ENCODE data around the gene AHDC1. TPM values are rescaled to one million over a fixed set of nuclear protein-coding genes. Genes with fewer than 3 reads are reported as not detected.

Gene AHDC1
- total and polyA plus RNA-seq, 5 donors from 2014 or later = 0.07 to 26.2 (median 0.71) TPM

DNA sequence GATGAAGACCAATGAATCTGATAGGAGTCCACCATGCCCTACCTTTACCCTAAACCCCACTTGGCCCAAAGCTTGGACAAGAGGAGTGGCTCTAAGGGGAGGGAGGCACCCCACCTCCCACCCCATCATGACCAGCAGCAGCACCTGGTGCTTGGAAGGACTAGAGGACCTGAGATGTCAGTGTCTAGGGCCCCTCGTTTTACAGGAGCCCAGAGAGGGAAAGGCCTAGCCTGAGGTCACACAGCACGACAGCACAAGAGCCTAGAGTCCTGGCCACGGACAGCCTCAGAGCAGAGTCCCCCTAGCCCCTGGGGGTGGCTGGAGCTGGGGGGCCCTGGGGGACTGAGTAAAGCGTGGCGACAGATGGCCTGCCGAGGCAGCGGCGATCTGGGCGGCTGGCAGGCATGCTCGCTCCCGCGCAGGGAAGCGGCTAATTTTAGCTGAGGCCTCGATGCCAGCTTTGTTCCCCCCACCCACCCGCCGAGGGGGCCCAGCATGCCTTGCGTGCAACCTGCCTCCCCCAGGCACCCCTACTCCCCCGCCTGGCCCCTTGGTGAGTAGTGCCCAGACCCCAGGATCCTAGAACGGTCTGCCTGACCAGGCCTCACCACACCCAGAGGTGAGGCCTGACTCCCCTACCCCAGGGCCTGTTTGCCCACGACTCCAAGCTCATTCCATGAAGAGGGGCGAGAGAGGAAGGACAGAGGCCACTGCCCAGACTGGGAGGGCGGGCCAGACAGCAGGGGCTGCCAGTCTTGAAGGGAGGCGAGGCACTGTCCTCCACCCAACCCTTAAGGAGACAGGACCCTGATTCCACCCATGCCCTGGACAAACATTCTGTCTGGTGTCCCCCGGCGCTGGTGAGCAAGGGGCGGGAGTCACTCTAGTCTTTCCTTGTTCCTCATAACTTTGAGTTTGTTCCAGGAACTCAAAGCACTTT lies 39.0 kb downstream of the AHDC1 start:
- no peak overlapping the region for H3K27ac Mint-ChIP-seq
- H3K4me1 Mint-ChIP-seq = peaks cover under 1 to 55% (median 21%) of the 10 kb centered on the region in 4 donors
- peaks cover 20% of the 10 kb centered on the region for H3K4me1 ChIP-seq (ENCODE audit: control insufficient read depth, insufficient read depth, low read length, poor library complexity, severe bottlenecking)
- no peak overlapping the region for H3K4me3 Mint-ChIP-seq
- no peaks in the 10 kb centered on the region for H3K36me3 Mint-ChIP-seq
- H3K4me3 ChIP-seq (ENCODE audit: low read depth, low read length) = no peak overlapping the region
- no peak for DNase-seq
- H3K9me3 Mint-ChIP-seq = no peaks in the 10 kb centered on the region
- H3K27me3 Mint-ChIP-seq = no peaks in the 10 kb centered on the region
- no peaks in the 10 kb centered on the region for H3K9me3 ChIP-seq (ENCODE audit: control insufficient read depth in 2 of 2, low read length in 2 of 2)
- H3K27me3 ChIP-seq (ENCODE audit: control insufficient read depth, insufficient read depth, low read length) = no peaks in the 10 kb centered on the region
- H3K36me3 ChIP-seq (ENCODE audit: control insufficient read depth, insufficient read depth, low read length) = no peaks in the 10 kb centered on the region
- no peak for ATAC-seq (ENCODE audit: low read depth in 2 of 2)
- H3K27ac ChIP-seq (ENCODE audit: insufficient read depth, low read length, poor library complexity, severe bottlenecking) = no peak overlapping the region

DNA sequence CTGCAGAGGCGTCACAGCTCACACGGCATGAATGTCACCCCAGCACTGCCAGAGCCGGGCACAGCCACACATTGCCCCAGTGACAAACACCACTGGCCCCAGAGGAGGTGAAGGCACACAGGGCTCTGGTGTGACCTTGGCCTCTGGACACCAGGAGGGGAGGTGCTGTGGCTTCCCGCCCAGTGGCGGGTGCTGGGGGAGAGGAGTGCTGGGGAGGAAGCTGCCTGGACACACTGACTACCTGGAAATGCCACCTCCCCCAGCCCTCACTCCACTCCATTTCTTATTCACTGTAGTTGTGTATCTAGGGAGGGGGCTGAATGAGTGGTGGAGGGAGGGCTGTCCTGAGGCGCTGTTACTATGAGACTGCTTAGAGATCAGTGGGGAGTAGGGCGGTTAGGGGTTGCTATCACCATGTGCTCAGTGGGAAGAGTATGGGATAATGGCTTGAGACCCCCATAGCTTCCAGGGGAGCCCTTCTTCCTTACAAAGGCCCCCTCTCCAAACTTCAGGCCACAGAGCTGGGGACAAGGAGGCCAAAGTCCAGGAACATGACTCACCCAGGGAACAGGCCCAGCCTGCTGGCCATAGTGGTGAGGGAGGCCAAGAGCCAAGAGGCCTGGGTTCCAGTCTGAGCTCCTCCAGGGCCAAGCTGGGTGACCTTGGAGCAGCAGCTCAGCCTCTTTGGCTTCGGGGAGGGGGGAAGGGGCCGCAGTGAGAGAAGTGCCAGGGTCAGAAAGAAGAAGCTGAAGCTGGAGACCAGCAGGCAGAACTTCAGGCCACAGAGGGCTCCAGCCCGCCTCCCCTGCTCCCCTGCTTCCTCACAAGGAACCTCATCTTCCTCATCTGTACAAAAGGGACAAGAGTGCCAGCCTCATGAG lies 40.1 kb downstream of the AHDC1 start:
- peaks cover 13% of the 10 kb centered on the region for H3K4me1 ChIP-seq (ENCODE audit: control insufficient read depth, insufficient read depth, low read length, poor library complexity, severe bottlenecking)
- peak overlapping the region in 1 of 3 donors; percentile 67 for H3K27ac Mint-ChIP-seq
- no peak for ATAC-seq (ENCODE audit: low read depth in 2 of 2)
- no peaks in the 10 kb centered on the region for H3K27me3 ChIP-seq (ENCODE audit: control insufficient read depth, insufficient read depth, low read length)
- no peaks in the 10 kb centered on the region for H3K27me3 Mint-ChIP-seq
- no peaks in the 10 kb centered on the region for H3K9me3 Mint-ChIP-seq
- H3K36me3 ChIP-seq (ENCODE audit: control insufficient read depth, insufficient read depth, low read length) = no peaks in the 10 kb centered on the region
- DNase-seq = no peak
- H3K4me3 ChIP-seq (ENCODE audit: low read depth, low read length) = no peak overlapping the region
- no peak overlapping the region for H3K4me3 Mint-ChIP-seq
- H3K27ac ChIP-seq (ENCODE audit: insufficient read depth, low read length, poor library complexity, severe bottlenecking) = no peak overlapping the region
- no peaks in the 10 kb centered on the region for H3K36me3 Mint-ChIP-seq
- H3K4me1 Mint-ChIP-seq = peaks cover 6 to 54% (median 22%) of the 10 kb centered on the region in 4 donors
- no peaks in the 10 kb centered on the region for H3K9me3 ChIP-seq (ENCODE audit: control insufficient read depth in 2 of 2, low read length in 2 of 2)

DNA sequence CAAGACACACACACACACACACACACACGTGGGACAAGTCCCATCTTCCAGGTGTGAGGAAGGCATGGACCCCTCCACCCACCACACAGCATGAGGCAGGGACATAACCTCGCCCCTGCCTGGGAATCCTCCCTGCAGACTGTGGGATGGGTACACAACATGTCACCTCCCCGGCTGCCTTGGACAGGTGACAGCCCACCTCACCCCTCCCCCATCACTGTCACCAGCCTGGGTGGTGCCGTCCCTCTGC lies 40.7 kb downstream of the AHDC1 start:
- Histone ChIP-seq H3K36me3 (ENCODE audit: control insufficient read depth, insufficient read depth, low read length) (no peaks in the 10 kb centered on the region), H3K27ac (ENCODE audit: insufficient read depth, low read length, poor library complexity, severe bottlenecking) (no peak overlapping the region), H3K27me3 (ENCODE audit: control insufficient read depth, insufficient read depth, low read length) (no peaks in the 10 kb centered on the region), H3K4me1 (ENCODE audit: control insufficient read depth, insufficient read depth, low read length, poor library complexity, severe bottlenecking) (peaks cover 9% of the 10 kb centered on the region), H3K9me3 (ENCODE audit: control insufficient read depth in 2 of 2, low read length in 2 of 2) (no peaks in the 10 kb centered on the region), H3K4me3 (ENCODE audit: low read depth, low read length) (no peak overlapping the region)
- Mint-ChIP-seq H3K27ac (peak overlapping the region in 1 of 3 donors; percentile 71), H3K9me3 (no peaks in the 10 kb centered on the region), H3K36me3 (no peaks in the 10 kb centered on the region), H3K27me3 (no peaks in the 10 kb centered on the region), H3K4me1 (peaks cover 6 to 51% (median 21%) of the 10 kb centered on the region in 4 donors), H3K4me3 (no peak overlapping the region)
- ATAC-seq (ENCODE audit: low read depth in 2 of 2) (no peak), DNase-seq (no peak)

DNA sequence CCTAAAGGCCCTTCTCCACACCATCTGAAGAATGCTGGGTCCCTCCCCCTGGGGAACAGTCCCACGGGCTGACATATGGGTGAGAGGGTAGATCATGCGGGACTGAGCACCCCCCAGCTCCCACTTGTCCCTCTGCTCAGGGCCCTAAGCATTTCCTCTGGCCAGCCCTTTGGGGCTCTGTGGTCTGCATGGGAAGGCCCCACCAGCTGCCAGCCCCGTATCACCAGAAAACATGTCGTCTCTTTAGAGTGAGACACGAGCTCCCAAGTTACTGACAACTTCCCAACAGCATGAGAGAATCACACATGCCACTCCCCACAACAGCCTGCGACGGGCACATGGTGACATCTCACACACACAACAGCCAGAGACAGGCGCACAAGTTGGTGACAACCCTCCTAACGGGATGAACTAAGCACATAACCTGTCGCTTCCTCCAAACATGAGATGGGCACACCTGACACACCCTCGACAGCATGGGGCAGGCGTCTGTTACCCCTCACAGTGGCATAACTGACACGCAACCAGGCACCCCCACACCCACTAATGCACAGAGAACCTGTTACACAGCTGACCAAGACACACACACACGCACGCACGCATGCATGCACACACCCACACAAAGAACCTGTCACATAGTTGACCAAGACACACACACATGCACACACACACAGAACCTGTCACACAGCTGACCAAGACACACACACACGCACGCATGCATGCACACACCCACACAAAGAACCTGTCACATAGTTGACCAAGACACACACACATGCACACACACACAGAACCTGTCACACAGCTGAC lies 41.2 kb downstream of the AHDC1 start:
- Mint-ChIP-seq H3K4me1 (peaks cover 6 to 47% (median 17%) of the 10 kb centered on the region in 4 donors), H3K4me3 (no peak overlapping the region), H3K36me3 (no peaks in the 10 kb centered on the region), H3K27me3 (no peaks in the 10 kb centered on the region), H3K27ac (peak overlapping the region in 2 of 3 donors; percentile 69 to 71), H3K9me3 (no peaks in the 10 kb centered on the region)
- ATAC-seq (ENCODE audit: low read depth in 2 of 2) = no peak
- Histone ChIP-seq H3K4me3 (ENCODE audit: low read depth, low read length) (no peak overlapping the region), H3K27me3 (ENCODE audit: control insufficient read depth, insufficient read depth, low read length) (no peaks in the 10 kb centered on the region), H3K4me1 (ENCODE audit: control insufficient read depth, insufficient read depth, low read length, poor library complexity, severe bottlenecking) (peaks cover 4% of the 10 kb centered on the region), H3K9me3 (ENCODE audit: control insufficient read depth in 2 of 2, low read length in 2 of 2) (no peaks in the 10 kb centered on the region), H3K27ac (ENCODE audit: insufficient read depth, low read length, poor library complexity, severe bottlenecking) (no peak overlapping the region), H3K36me3 (ENCODE audit: control insufficient read depth, insufficient read depth, low read length) (no peaks in the 10 kb centered on the region)
- no peak for DNase-seq

DNA sequence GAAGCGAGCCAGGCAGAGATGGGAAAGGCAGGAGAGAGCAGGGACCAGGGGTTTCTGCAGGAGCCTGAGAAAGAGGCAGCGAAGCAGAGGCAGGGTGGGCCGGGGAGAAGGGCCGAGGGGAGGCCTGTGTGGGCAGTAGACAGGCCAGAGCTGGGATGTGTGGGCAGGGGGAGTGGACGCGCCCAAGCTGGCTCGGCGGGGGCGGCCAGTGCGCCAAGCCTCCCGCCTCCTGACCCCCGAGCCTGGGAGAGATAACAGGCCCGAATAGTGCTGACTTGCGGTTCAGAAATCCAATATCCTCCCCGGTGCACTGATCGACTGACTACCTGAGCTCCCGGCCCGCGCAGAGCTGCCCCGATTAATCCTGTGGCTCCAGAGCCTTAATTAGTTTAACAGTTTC lies 41.9 kb downstream of the AHDC1 start:
- DNase-seq (no peak), ATAC-seq (ENCODE audit: low read depth in 2 of 2) (no peak)
- no peaks in the 10 kb centered on the region for H3K9me3 ChIP-seq (ENCODE audit: control insufficient read depth in 2 of 2, low read length in 2 of 2)
- Mint-ChIP-seq H3K9me3 (no peaks in the 10 kb centered on the region), H3K4me3 (no peak overlapping the region), H3K36me3 (no peaks in the 10 kb centered on the region), H3K4me1 (peaks cover 6 to 48% (median 23%) of the 10 kb centered on the region in 4 donors), H3K27me3 (no peaks in the 10 kb centered on the region), H3K27ac (peak overlapping the region in 1 of 3 donors; percentile 85)
- H3K27me3 ChIP-seq (ENCODE audit: control insufficient read depth, insufficient read depth, low read length) = no peaks in the 10 kb centered on the region
- H3K27ac ChIP-seq (ENCODE audit: insufficient read depth, low read length, poor library complexity, severe bottlenecking) = no peak overlapping the region
- H3K4me3 ChIP-seq (ENCODE audit: low read depth, low read length) = no peak overlapping the region
- peaks cover 4% of the 10 kb centered on the region for H3K4me1 ChIP-seq (ENCODE audit: control insufficient read depth, insufficient read depth, low read length, poor library complexity, severe bottlenecking)
- no peaks in the 10 kb centered on the region for H3K36me3 ChIP-seq (ENCODE audit: control insufficient read depth, insufficient read depth, low read length)

DNA sequence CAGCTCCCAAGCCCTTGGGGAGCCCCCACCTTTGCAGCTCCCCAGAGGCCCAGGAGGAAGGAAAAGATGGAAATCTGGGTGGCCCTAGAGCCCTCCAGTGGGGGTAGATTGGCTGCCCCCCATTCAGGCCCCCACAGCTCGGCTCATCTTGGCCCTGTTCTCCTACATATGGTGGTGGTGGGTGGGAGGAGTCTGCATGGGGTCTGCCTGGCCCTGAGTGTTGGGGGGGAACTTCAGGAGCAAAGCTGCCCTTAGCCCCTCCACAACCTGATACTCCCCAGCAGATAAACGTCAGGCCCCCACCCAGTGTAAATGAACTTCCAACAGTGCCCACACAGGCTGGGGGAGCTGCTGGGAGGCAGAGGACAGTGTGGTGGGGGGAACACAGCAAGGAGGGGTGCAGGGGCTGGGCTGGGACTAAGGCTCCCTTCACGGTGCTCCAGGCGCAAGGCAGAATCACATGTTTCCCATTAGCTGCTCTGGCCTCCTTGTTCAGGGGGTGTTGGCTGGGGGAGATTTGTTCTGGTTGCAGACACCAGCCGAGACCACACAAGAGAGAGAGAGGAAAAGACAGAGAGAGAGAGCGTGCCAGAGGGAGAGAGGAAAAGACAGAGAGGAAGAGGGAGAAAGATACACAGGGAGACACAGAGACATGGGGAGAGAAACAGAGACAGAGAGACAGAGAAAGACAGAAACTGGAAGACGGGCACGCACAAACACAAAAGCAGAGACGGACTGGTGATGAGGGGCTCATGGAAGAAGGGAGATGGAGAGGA lies 42.6 kb downstream of the AHDC1 start:
- H3K27ac Mint-ChIP-seq = peak overlapping the region in 1 of 3 donors; percentile 85
- no peak for ATAC-seq (ENCODE audit: low read depth in 2 of 2)
- Histone ChIP-seq H3K27ac (ENCODE audit: insufficient read depth, low read length, poor library complexity, severe bottlenecking) (no peak overlapping the region), H3K36me3 (ENCODE audit: control insufficient read depth, insufficient read depth, low read length) (no peaks in the 10 kb centered on the region), H3K9me3 (ENCODE audit: control insufficient read depth in 2 of 2, low read length in 2 of 2) (no peaks in the 10 kb centered on the region), H3K4me1 (ENCODE audit: control insufficient read depth, insufficient read depth, low read length, poor library complexity, severe bottlenecking) (peaks cover 11% of the 10 kb centered on the region), H3K27me3 (ENCODE audit: control insufficient read depth, insufficient read depth, low read length) (no peaks in the 10 kb centered on the region), H3K4me3 (ENCODE audit: low read depth, low read length) (no peak overlapping the region)
- no peak for DNase-seq
- H3K36me3 Mint-ChIP-seq = no peaks in the 10 kb centered on the region
- no peaks in the 10 kb centered on the region for H3K9me3 Mint-ChIP-seq
- peaks cover 13 to 52% (median 29%) of the 10 kb centered on the region in 4 donors for H3K4me1 Mint-ChIP-seq
- H3K27me3 Mint-ChIP-seq = no peaks in the 10 kb centered on the region
- no peak overlapping the region for H3K4me3 Mint-ChIP-seq

Data from CD4-positive, CD25-positive, alpha-beta regulatory T cell (primary cell).